ENCODE measurements around the gene CMSS1.

The CMSS1 gene

GRCh38 chr3:99931059-99931458 is 113.4 kb downstream of the CMSS1 start:
- ChIA-PET POLR2A (no interaction called here), CTCF (interaction anchor here (1.0 to 1.3 kb wide), 2 partner anchors 9 to 87 kb away, joined by 3 to 4 read pairs; no protein-coding TSS in a partner anchor)
- DNase-seq (ENCODE audit: extremely low spot score), result no peak
- TF ChIP-seq, protein P1, sequence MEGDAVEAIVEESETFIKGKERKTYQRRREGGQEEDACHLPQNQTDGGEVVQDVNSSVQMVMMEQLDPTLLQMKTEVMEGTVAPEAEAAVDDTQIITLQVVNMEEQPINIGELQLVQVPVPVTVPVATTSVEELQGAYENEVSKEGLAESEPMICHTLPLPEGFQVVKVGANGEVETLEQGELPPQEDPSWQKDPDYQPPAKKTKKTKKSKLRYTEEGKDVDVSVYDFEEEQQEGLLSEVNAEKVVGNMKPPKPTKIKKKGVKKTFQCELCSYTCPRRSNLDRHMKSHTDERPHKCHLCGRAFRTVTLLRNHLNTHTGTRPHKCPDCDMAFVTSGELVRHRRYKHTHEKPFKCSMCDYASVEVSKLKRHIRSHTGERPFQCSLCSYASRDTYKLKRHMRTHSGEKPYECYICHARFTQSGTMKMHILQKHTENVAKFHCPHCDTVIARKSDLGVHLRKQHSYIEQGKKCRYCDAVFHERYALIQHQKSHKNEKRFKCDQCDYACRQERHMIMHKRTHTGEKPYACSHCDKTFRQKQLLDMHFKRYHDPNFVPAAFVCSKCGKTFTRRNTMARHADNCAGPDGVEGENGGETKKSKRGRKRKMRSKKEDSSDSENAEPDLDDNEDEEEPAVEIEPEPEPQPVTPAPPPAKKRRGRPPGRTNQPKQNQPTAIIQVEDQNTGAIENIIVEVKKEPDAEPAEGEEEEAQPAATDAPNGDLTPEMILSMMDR (IDR thresholded peaks at IDR 0.05; ENCODE audit: control extremely low read depth, extremely low read depth, low read depth, missing control alignments), result no peak

- TF ChIP-seq, protein P1 (IDR thresholded peaks at IDR 0.05; ENCODE audit: control extremely low read depth, extremely low read depth, low read depth, missing control alignments), result no peak
- ChIA-PET CTCF (interaction anchor here (1.1 to 1.5 kb wide), 3 partner anchors 12 to 115 kb away, joined by 3 to 5 read pairs (median 3); no protein-coding TSS in a partner anchor), POLR2A (no interaction called here)
- DNase-seq (ENCODE audit: extremely low spot score), result no peak
Measured at GRCh38 chr3:99933971-99934750, 116.5 kb downstream of the CMSS1 start.

DNA sequence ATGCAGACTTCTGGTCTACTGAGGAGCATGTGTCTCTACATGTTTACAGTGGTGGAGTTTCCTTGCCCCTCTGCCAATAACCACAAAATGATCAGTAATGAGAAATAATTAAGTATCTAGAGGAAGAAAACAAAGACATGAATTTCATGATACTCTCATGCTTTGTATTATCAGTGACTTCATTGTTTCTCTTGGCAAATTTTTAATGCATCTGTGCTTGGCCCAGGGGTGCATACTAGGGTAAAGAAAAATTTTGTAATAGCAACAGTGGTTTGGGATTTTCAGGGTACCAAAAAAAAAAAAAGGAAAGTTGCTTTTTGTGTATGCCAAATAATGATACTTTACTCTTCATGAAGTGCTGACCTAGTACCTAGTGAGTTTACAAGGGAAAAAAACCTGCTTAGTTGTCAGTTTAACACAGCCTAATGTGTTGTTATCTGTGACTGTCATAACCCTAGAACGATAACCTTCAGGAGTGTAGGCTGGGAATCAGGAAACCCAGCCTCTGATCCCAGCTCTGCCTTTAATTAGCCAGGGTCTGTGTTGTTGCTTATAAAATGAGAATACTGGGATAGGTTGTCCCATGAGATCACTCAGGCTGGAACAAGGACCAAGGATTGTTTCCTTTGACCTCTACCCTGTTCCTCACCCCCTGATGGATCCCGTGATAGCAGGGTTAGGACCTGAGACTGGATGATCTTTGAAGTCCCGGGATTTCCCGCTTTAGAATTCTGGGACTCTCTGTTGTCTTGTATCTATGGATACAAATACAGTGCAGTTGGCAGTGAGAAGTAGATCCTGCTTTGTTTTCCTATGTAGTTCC is 117.5 kb downstream of the CMSS1 start:
- POLR2A ChIA-PET, result no interaction called here
- DNase-seq (ENCODE audit: extremely low spot score), result no peak
- CTCF ChIA-PET, result interaction anchor here (0.7 to 1.5 kb wide), 4 partner anchors 9 to 114 kb away, joined by 3 to 5 read pairs (median 3); no protein-coding TSS in a partner anchor
- TF ChIP-seq, protein P1 (IDR thresholded peaks at IDR 0.05; ENCODE audit: control extremely low read depth, extremely low read depth, low read depth, missing control alignments), result no peak

DNA sequence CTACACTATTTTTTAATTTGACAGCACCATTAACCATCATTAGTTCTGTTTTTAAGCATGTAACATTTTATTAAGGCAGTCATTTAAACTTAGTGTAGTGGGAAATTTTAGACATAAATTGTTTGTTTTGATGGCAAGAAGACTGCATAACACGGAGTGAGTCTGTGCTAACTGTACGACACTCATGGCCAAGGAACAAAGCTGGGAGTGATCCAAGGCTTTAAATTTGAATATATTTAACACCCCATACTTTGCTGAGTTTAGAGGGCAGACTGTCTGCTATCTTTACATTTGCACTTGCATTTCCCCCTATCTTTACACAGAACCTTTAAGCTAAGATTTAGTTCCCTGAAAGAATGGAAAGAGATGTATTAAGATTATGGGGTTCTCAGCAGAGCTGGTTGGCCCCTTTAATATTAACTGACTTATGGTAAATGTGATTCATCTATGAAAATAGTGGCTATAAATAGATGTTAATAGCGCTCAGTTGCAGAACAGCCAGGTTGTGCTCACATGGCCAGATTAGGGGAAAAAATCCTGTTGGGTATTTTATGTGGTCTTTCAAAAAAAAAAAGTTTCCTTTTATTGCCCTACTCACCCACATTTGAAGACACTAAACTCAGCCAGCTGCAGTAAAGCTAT is 120.7 kb downstream of the CMSS1 start:
- TF ChIP-seq, protein P1 (IDR thresholded peaks at IDR 0.05; ENCODE audit: control extremely low read depth, extremely low read depth, low read depth, missing control alignments), result no peak
- peak; percentile 35 for DNase-seq (ENCODE audit: extremely low spot score)
- ChIA-PET POLR2A (no interaction called here), CTCF (interaction anchor here (0.7 to 2.4 kb wide), 8 partner anchors 12 to 316 kb away, joined by 3 to 8 read pairs (median 4); no protein-coding TSS in a partner anchor)

DNA sequence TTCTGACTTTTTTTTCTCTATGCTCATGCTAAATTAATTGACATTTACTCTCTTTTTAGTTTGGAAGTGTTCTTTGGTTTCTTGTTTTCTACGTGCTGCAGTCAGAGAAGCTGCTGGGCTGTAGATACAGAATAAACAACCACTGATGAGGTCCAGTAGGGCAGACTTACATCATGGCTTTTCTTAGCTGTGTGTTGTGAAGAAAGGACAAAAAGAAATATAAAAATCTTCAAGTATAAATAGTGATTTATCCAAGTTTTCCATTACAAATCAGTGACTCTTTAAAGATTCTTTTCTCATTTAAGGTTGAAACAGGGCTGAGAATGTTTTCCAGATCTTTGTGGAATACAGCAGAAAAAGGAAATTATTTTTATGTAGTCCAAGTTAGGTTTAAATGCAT is 122.2 kb downstream of the CMSS1 start:
- POLR2A ChIA-PET, result no interaction called here
- TF ChIP-seq, protein P1 (IDR thresholded peaks at IDR 0.05; ENCODE audit: control extremely low read depth, extremely low read depth, low read depth, missing control alignments), result no peak
- CTCF ChIA-PET, result interaction anchor here (1.0 to 1.8 kb wide), 7 partner anchors 8 to 108 kb away, joined by 3 to 5 read pairs (median 4); no protein-coding TSS in a partner anchor
- no peak for DNase-seq (ENCODE audit: extremely low spot score)

- TF ChIP-seq, protein P1 (IDR thresholded peaks at IDR 0.05; ENCODE audit: control extremely low read depth, extremely low read depth, low read depth, missing control alignments), result no peak
- ChIA-PET POLR2A (no interaction called here), CTCF (interaction anchor here (1.0 to 1.8 kb wide), 4 partner anchors 9 to 18 kb away, joined by 4 to 5 read pairs (median 4); no protein-coding TSS in a partner anchor)
Measured at GRCh38 chr3:99940350-99940749, 122.7 kb downstream of the CMSS1 start.

More at GRCh38 chr3:99940350-99940749, 122.7 kb downstream of the CMSS1 start:
- DNase-seq (ENCODE audit: extremely low spot score), result no peak
